Measurements from ENCODE around the gene RAB40B. TPM values are rescaled to one million over a fixed set of nuclear protein-coding genes. Genes with fewer than 3 reads are reported as not detected.
"Not testable (repeated sequence)": the region's sequence is repeated elsewhere in the genome, so short reads cannot be mapped to it uniquely, and the experiment has no call there.

The RAB40B gene, protein sequence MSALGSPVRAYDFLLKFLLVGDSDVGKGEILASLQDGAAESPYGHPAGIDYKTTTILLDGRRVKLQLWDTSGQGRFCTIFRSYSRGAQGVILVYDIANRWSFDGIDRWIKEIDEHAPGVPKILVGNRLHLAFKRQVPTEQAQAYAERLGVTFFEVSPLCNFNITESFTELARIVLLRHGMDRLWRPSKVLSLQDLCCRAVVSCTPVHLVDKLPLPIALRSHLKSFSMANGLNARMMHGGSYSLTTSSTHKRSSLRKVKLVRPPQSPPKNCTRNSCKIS
- polyA plus RNA-seq (2013, experiment 1 of 2; ENCODE audit: insufficient read length), result 9.6 TPM
- 10.9 TPM for polyA plus RNA-seq (2013, experiment 2 of 2; ENCODE audit: insufficient read length)

DNA sequence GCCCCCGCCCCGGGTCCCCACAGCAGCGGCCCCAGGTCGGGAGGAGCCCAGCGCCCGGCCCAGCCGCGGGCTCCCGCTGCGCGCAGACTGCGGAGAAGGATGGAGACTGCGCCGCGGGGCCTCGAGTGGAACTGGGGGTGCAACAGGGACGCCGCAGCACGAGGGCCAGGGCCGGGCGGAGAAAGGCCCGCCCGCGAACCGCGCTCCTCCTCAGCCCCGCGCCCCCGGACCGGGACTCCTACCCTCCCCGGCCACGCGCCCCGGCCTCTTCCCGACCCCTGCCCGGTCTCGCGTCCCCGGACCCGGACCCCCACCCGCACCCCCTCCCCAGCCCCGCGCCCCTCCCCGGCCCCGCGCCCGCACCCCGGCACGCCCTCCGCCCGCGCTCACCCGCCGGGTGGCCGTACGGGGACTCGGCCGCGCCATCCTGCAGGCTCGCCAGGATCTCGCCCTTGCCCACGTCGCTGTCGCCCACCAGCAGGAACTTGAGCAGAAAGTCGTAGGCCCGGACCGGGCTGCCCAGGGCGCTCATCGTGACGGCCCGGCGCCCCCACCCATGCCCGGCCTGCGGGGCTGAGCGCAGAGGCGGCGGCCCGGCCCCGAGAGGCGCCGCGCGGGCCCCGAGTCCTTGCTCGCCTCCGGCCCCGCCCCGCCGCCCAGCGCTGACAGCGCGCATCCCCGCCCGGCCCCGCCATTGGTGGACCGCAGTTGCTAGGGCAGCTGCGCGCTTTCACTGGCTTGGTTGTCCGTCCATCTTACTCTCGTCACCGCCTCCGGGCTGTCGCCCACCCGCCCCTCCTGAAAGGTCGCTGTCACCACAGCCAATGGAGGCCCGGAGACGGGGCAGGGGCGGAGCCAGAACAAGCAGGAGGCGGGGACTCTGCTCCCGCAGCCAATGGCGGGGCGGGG is at the start of gene RAB40B:
TSS of gene RAB40B (minus strand) at position 634 of the 909 bp plus-strand sequence. CDS start at position 532, 102 bp downstream.
- peak; percentile 99 for DNase-seq

DNA sequence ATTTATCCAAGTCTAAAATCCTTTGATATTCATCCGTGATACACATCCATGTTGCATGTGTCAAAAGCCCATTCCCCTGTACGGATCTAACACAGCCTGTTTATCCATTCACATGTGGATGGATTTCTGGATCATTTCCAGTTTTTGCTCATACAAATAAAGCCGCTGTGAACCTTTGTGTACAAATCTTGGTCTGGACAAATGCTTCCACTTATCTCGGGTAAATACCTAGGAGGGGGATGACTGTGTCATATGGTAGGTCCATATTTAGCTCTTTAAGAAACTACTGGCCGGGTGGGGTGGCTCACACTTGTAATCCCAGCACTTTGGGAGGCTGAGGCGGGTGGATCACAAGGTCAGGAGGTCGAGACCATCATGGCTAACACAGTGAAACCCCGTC is 47.0 kb upstream of the RAB40B start:
- DNase-seq, result no peak

DNA sequence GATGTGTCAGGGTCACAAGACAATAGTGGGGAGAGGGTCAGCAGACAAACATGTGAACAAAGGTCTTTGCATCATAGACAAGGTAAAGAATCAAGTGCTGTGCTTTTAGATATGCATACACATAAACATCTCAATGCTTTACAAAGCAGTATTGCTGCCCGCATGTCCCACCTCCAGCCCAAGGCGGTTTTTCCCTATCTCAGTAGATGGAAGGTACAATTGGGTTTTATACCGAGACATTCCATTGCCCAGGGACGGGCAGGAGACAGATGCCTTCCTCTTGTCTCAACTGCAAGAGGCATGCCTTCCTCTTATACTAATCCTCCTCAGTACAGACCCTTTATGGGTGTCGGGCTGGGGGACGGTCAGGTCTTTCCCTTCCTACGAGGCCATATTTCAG is 46.2 kb upstream of the RAB40B start:
- not testable (repeated sequence) for DNase-seq

DNA sequence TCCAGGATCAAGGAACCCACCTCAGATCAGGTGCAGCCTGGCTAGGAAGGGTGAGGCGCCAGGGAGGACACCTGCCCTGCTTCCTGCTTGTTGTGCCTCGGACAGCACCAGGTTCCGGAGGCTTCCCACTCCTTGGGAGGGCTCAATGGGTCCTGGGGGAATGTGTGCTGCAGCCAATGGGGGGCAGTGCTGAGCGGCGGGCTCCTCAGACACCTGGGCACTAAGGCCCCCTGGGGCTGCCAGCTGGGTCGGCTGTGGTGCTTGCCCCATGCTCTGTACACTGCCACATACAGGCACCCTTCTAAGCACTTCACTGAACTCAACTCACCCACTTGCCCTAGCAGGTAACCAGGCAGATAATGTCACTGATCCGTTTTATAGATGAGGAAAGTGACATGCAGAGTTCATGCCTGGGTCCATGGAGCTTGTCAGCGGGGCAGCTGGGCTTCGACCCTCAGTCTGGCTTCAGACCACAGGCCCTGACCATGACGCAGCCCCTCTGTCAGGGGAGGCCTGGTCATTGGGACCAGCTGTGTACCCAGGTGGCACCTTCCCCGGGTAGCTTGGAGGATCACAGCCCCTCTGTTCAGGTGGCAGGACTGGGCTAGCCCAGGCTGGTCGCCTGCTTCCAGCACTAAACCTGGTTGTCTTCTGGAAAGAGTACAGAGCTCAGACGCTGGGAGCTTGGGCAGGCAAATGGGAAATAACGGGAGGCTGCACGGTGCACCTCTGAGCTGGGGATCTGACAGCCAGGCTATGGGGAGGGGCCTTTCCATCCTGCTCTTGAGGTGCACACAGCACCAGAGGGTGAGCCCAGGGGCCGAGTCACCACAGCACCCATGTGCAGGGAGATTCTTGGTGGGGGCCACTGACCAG is 45.1 kb upstream of the RAB40B start:
- no peak for DNase-seq

DNA sequence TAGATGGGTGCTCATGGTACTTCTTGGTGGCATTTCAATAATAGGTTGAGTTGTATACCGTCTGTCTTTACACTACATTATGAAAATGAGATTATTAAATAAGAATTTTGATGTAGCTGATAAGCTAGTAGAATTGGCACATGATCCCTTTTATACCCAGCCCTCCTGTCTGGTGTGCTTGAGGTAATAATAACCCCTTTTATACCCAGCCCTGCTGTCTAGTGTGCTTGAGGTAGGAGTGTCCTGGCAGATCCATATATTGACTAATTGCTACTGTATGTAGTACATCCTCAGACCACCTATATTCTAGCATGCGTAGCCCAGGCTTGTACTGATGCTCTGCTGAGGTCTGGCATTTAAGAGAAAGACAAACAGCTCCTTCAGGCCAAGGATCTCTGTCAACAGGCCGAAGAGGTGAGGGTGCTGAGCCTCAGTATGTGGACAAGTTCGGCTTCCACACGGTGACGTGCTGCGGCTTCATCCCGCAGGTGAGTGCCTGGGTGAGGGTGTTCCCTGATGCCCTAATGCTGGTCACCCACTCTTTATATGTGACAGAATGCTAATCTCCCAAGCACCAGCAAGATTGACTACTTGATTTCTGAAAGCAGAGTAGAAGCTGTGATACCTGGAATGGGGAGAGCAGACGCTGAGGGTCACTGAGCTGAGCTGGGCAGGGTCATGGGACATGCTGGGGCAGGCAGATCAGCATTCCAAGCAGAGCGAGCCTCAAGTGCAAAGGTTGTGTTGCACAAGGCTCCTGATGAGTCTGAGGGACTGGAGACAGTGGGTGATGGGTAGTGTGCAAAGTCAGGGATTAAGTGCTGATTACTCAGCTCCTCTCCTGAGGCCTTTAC is 42.6 kb upstream of the RAB40B start:
- no peak for DNase-seq

DNA sequence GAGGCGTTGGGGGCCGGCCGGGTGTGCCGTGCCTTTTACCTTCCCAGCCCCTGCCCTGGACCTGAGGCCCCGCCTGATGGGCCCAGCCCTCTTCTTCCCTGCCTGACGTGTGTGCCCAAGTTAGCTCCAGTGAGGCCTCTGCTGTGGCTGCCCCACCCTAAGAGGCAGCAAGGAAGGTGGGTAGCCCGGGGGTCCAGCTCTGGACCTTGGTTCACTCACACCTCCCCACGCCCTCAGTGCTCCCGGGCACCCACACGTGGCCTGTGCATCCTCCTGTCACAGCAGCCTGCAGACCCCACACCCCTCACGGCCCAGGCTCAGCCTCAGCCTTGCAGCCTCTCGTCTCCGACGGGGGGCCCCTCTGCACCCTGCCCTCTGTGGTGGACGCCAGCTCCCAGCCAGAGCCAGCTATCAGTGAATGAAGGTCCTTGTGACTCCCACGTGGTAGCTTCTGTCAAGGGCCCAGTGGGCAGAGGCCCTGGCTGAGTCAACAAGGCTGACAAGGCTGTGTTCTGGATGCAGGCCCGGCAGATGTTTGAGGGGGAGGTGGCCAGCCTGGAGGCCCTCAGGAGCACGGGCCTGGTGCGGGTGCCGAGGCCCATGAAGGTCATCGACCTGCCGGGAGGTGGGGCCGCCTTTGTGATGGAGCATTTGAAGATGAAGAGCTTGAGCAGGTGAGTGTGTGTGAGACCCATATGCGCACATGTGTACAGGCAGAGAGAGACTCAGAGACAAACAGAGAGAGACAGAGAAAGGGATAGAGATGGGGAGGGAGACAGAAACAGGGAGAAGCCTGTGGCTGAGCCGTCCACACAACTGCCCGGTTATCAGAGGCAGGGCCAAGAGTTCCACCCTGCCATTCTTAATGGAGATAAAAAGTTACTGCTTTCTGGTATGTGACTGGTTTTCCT is 39.7 kb upstream of the RAB40B start:
- no peak for DNase-seq

DNA sequence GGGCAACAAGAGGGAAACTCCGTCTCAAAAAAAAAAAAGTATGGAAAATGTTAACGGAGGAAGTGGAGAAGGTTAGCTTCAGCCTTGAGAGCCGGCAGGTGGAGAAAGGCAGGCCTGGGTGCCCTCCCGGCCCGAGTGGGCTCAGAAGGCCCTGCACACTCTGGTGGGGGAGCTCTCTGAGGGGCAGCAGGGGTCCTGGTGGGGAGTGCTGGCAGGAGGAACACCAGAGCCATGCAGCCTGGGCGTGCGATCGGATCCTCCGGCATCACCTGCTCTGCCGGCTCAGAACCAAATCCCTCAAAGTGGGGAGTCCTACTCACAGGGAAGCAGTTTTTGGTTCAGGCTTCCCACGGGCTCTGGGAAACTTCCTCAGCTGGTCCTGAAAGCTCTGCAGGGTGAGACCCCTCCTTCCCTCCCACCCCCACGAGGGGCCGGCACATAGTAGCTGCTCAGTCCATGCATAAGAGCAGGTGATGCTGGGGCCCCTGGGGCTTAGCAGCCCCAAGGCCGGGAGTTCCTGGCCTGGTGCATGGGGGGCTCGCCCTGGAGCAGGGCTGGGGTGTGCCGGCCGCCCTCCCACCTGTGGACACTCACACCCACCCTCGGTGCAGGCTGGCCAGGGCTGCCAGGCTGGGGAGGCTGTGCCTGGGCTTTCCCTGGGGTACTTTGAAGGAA is 38.1 kb upstream of the RAB40B start:
- DNase-seq, result no peak

DNA sequence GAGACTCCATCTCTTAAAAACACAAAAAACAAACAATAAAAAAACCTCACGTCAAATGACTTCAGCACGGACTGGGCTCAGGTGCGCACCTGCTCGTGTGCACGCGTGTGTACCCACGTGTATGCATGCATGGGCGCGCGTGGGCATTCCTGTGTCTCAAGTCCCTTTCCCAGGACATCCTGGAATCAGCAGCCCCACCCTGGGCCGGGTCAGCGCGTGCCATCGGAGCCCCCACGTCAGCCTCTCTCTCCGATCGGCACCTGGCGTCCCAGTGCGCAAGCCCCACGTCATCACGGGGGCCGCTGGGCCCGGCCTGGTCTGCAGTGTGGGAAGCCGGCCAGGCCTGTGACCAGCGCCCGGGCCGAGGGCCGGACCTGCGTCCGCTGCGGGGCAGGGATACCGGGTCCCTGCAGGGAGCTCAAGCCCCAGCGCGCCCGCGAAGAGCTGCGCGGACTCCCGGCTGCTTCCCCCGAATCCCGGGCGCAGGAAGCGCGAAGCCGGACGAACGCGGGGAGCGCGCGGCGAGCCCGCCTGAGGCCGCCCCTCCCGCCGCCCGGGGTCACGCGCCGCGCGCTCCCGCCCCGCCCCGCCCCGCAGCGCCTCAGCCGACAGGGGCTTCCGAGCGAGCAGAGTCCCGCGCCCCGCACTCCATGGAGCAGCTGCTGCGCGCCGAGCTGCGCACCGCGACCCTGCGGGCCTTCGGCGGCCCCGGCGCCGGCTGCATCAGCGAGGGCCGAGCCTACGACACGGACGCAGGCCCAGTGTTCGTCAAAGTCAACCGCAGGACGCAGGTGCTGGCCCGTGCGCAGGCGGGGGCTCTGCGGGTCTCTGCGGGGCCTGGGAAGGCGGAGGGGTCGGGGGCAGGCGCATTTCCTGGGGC is 36.7 kb upstream of the RAB40B start, which contains the start of gene FN3K:
TSS of gene FN3K (plus strand) at position 629 of the 880 bp plus-strand sequence. CDS start at position 651, 22 bp downstream.
- DNase-seq, result peak; percentile 44

DNA sequence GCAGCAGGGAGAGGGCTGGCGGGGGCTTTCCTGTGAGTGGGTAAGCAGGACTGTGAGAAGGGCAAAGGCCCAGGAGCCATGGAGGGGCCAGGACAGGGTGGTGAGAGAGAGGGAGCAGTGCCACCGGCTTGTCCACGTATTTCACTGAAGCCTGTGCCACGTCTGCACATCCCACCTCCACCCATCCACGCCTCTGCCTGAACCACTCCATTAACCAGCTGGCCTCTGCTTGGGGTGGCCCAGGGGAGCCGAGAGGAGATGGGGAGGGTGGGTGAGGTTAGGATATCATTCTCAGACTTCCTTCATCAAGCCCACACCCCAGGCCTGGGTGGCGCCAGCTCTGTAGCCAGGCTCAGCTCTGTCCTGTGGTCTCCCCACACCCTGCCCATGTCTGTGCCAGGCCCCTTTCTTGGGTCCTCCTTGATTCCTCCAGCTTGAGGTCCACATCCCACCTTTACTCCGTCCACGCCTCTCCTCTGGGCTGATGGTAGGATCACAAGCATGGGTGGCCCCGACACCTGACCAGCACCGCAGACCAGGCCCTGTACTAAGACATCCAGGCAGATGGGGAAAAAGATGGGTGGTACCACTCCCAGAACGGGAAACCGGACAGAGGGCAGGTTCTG is 33.7 kb upstream of the RAB40B start:
- no peak for DNase-seq

DNA sequence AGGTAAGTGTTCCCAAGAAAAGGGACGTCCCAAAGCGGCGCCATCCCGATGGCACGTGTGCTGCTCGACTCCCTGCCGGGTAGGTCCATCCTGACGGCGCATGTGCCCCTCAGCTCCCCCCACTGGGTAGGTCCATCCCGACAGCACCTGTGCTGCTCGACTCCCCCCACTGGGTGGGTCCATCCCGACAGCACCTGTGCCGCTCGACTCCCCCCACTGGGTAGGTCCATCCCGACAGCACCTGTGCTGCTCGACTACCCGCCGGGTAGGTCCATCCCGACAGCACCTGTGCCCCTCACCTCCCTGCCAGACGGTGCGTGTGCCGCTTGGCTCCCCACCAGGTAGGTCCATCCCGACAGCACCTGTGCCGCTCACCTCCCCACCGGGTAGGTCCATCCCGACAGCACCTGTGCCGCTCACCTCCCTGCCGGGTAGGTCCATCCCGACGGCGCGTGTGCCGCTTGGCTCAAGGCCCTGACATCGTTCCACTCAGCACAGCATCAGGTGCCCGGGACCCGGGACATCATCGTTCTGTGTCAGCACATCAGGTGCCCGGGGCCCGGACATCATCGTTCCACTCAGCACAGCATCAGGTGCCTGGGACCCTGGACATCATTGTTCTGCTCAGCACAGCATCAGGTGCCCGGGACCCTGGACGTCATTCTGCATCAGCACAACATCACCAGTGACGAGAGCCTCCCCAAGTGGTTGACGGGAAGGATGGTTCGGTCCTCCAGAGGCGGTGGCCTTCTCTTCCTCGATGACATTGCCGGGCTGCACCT is 31.2 kb upstream of the RAB40B start:
- no peak for DNase-seq

DNA sequence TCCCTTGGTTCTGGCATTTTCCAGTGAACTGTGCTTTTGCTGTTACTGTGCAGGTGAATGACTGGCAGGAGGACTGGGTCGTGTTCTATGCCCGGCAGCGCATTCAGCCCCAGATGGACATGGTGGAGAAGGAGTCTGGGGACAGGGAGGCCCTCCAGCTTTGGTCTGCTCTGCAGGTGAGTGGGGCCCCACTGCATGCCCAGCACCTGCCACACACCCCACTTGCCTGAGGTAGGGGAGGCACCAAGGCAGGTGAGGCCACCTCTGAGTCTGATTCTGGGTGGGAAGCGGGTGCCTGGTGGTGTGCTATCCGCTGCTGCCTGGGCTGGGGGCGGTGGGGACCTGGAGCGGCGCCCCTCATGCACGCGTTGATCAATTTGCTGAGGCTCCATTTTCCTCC is 27.9 kb upstream of the RAB40B start:
- DNase-seq, result no peak

DNA sequence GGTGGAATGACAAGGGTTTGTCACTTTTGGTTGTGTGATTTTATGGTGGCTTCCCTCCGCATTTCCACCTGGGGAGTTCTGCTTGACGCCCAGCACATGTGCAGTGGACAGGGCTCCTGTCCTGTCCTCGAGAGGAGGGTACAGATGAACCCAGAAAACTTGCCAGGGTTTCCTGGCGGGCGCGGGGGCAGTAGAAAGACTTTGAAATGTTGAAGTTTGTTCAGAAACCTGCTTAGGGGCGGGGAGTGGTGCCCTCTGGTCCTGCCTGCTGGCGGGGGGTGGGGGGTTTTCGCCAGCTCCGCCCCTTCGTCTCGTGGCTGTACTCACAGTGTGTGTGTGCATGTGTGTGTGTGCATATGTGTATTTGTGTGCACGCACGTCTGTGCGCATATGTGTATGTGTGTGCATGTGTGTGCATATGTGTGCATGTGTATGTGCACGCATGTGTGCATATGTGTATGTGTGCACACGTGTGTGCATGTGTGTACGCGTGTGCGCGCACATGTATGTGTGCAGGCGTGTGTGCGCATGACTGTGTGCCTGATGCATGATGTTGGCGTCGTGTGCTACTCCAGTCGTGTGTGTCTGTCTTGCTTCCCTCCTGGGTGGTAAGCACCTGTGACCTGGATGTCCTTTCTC is 24.8 kb upstream of the RAB40B start:
- DNase-seq, result no peak

DNA sequence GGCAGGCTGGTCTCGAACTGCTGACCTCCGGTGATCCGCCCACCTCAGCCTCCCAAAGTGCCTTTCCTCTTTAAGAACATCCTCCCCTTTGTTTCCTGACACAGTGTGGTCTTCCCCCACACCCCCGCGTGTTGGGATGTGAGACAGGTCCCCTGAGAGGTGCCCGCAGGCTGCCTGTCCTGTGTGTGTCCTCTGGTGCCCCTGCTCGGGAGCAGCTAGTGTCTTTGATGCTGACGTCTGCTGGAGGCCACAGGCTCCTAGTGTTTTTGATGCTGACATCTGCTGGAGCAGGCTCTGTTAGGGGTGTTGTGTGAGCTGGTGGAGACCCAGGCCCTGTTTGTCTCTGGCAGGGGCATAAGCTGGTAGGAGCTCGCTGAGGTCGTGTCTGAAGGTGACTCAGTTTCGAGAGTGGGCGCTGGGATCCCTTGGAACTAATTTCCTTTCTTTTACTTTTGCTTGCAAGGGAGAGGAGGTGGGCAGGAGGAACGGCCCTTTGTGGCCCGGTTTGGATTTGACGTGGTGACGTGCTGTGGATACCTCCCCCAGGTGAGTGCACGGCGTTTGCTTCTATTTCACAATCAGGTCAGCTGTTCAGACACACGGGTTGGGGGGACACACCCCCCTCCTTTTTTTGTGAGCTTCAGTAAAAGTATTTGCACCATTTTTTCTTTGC is 24.0 kb upstream of the RAB40B start:
- DNase-seq, result no peak

DNA sequence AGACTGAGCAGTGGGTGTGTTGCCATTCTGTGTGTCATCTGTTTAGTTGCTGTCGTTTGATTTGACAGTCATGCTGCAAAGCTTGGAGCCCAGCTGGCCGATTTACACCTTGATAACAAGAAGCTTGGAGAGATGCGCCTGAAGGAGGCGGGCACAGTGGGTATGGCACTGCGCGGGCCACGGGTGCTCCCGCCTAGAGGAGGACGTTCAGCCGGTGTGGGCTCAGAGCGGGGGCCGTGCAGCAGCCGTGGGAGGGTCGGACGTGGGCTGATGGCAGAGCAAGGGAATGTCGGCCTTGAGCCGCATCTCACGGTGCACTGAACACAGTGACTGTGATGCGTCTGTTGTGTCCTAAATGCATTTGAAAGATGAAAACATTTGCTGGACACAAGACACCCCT is 21.7 kb upstream of the RAB40B start:
- no peak for DNase-seq

DNA sequence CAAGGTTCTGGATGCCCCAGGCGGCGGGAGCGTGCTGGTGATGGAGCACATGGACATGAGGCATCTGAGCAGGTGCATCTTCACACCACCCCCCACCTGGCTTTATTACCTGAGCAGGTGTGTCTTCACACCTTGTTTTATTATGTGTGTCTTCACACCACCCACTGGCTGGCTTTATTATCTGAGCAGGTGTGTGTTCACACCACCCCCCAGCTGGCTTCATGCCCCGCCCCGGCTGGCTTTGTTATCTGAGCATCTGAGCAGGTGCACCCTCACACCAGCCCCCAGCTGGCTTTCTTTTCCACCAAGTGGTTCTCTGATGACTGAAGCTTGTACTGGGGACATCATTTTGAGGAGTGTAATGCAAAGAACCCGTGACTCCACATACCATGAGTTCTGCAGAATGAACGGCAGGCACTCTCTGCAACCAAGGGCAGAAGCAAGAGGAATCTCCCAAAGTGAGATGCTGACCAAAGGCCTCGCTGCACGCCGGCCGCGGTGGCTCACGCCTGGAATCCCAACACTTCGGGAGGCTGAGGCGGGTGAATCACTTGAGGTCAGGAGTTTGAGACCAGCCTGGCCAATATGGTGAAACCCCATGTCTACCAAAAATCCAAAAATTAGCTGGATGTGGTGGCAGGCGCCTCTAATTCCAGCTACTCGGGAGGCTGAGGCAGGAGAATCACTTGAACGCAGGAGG is 20.6 kb upstream of the RAB40B start:
- no peak for DNase-seq

Data from fibroblast of skin of abdomen (primary cell).